ENCODE data around the gene EPHB2.

EPHB2 gene

GRCh38 chr1:22877112-22877915, 166.7 kb downstream of the EPHB2 start:
- no peak for DNase-seq (ENCODE audit: low read depth in 2 of 2, low spot score in 1 of 2)

- DNase-seq (ENCODE audit: low read depth in 2 of 2, low spot score in 1 of 2) = no peak
These were observed 167.3 kb downstream of the EPHB2 start for GRCh38 chr1:22877980-22878379.

DNA sequence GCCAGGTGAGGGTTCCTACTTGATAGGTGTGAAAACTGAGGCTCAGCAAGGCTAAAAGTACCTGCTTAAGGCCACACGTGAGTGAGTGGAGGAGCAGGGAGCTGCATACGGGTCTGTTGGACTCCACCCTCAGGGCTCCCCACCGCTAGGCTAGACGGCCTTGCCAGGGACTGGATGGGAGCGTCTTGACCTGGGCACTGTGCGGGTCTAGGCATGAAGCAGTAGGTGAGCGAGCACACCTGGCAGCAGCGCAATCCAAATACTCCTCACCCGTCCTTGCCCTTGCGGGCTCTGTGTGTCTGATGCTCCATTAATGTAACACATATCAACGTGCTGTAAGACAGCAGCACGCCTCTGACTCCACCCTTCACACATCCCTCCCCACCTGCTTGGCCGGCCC, 168.0 kb downstream of the EPHB2 start:
- DNase-seq (ENCODE audit: low read depth in 2 of 2, low spot score in 1 of 2) = no peak

DNA sequence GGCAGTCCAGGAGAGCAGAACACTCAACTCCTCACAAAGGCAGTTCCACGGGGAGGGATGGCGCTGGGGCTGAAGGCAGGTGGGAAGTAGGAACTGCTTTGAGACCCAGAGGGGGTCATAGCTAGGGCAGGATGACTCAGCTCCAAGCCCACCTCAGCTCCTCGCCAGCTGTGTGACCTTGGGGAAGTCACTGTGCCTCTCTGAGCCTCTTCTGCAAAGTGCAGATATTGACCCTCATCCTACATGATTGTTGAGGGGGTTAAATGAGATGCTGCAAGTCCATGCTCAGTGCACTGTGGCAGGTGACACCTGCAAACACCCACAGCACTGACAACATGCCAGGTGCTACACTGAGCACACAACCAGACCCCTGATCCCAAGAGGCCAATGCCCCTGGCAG, 168.8 kb downstream of the EPHB2 start:
- DNase-seq (ENCODE audit: low read depth in 2 of 2, low spot score in 1 of 2) = no peak

DNA sequence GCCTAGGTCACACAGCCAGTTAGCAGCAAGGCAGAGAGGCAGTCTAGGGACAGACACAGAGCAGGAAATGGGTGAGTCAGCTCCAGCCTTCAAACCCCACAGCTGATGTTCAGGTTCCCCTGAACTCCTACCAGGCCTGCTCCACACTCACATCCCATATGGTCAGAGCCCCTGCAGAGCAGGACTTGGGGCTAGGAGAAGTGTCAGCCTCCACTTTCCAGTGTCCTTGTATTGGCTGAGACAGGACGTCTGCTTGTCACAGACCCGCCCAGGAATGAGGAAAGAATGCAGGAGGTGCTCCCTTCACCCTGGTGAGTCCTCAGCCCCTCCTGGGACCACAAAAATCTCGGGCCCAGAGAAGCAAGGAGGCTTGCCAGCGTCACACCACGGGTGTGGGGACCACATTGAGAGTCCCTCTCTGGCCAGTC, 169.5 kb downstream of the EPHB2 start:
- DNase-seq (ENCODE audit: low read depth in 2 of 2, low spot score in 1 of 2) = no peak

GRCh38 chr1:22883406-22883805, 172.8 kb downstream of the EPHB2 start:
- DNase-seq (ENCODE audit: low read depth in 2 of 2, low spot score in 1 of 2) = no peak

GRCh38 chr1:22884806-22885530, 174.3 kb downstream of the EPHB2 start:
- DNase-seq (ENCODE audit: low read depth in 2 of 2, low spot score in 1 of 2) = no peak

GRCh38 chr1:22886211-22886610, 175.6 kb downstream of the EPHB2 start:
- no peak for DNase-seq (ENCODE audit: low read depth in 2 of 2, low spot score in 1 of 2)

- DNase-seq (ENCODE audit: low read depth in 2 of 2, low spot score in 1 of 2) = no peak
These were observed 176.9 kb downstream of the EPHB2 start for GRCh38 chr1:22887491-22887890.

- DNase-seq (ENCODE audit: low read depth in 2 of 2, low spot score in 1 of 2) = no peak
These were observed 177.9 kb downstream of the EPHB2 start for GRCh38 chr1:22888320-22889075.

DNA sequence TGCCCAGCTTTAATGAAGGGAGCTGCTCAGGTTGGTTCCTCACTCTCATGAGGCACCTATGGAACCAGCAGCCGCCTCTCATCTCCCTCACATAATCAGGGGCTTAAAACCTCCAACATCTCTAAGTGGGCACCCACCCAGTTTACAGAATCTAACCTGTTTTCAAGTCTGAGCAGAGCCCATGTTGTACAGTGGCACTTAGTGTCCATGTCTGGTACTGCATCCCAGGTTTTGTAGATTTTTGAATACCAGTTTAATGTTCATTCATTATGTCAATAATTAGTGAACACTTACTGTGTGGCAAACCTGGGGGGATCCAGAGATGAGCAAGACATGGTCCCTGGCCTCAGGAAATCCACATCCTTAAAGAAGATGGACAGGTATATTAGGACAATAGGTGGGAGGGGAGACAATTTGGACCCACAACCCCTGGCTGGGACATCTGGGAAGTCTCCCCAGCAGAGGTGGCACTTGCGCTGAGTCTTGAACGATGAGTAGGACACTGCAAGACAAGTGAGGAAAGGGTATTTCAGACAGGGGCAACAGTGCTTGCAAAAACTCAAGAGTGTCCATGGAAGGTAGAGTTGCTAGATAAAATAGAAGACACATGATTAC, 178.7 kb downstream of the EPHB2 start:
- no peak for DNase-seq (ENCODE audit: low read depth in 2 of 2, low spot score in 1 of 2)

GRCh38 chr1:22892789-22893188, 182.2 kb downstream of the EPHB2 start:
- no peak for DNase-seq (ENCODE audit: low read depth in 2 of 2, low spot score in 1 of 2)

DNA sequence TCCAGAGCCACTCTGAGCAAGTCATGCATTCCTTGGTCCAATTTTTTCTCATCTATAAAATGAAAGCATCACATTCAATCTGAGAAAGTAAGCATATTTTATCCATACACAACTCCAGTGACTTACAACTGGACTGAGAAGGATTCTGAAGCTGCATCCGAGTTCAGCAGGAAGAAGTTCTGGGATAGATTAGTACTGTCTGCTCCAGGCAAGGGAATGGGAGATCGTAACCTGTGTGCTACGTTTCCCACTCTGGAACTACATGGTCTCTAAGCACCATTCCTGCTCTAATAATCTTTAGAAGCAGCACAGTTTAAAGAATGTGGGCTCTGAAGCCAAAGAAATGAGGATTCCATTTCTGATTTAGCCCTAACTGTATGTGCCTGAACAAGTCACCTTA, 182.7 kb downstream of the EPHB2 start:
- DNase-seq (ENCODE audit: low read depth in 2 of 2, low spot score in 1 of 2) = no peak

- DNase-seq (ENCODE audit: low read depth in 2 of 2, low spot score in 1 of 2) = no peak
These were observed 184.7 kb downstream of the EPHB2 start for GRCh38 chr1:22895357-22895756.

DNA sequence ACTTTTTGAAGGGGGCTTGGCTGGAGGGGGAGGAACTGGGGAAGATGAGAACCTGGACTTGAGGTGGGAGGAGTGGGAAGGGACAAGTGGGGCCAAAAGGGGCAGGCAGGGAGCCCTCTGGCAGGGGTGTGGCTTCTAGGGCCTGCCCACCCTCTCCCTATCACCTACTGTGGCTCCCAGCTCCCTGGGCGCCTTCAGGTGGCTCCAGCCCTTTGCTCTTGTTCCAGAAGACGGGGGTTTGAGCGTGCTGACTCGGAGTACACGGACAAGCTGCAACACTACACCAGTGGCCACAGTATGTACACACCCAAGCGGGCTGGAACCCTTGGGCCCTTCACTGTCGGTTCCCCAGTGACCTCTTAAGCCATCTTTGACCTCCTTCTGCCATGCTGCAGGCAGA, 185.5 kb downstream of the EPHB2 start:
- no peak for DNase-seq (ENCODE audit: low read depth in 2 of 2, low spot score in 1 of 2)

DNA sequence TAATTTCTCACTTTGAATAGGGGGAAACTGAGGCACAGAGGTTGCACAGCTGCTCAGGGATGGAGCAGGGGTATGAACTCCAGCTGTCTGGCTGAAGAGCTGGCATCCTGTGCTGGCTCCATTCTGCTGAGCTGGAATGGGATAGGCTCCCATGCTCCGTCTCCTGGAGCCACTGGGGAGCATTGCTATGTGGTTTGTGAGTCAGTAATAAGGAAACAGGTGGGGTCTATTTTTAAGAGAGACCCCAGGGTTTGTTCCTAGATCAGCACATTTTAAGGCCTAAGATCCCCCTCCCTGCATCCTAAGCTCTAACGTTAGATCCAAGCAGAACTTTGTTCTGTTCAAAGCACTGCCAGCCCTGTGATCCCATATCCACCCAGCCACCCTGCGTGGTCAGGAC, 189.8 kb downstream of the EPHB2 start:
- DNase-seq (ENCODE audit: low read depth in 2 of 2, low spot score in 1 of 2) = no peak

GRCh38 chr1:22903113-22903512, 192.5 kb downstream of the EPHB2 start:
- no peak for DNase-seq (ENCODE audit: low read depth in 2 of 2, low spot score in 1 of 2)

GRCh38 chr1:22906968-22907367, 196.3 kb downstream of the EPHB2 start:
- DNase-seq (ENCODE audit: low read depth in 2 of 2, low spot score in 1 of 2) = no peak

GRCh38 chr1:22907528-22907927, 196.9 kb downstream of the EPHB2 start:
- no peak for DNase-seq (ENCODE audit: low read depth in 2 of 2, low spot score in 1 of 2)

GRCh38 chr1:22908880-22909426, 198.3 kb downstream of the EPHB2 start:
- no peak for DNase-seq (ENCODE audit: low read depth in 2 of 2, low spot score in 1 of 2)

DNA sequence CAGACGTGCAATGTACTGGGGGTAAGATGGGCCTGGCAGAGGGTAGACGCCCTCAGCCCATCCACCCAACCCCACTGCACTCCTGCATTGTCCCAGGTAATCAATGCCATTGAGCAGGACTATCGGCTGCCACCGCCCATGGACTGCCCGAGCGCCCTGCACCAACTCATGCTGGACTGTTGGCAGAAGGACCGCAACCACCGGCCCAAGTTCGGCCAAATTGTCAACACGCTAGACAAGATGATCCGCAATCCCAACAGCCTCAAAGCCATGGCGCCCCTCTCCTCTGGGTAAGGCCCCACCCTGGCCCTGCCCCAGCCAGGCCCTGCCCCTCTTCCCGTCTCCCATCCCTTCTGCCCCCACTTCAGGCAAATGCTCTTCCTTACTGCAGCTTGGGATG, 199.6 kb downstream of the EPHB2 start:
- DNase-seq (ENCODE audit: low read depth in 2 of 2, low spot score in 1 of 2) = no peak
